CD4-positive, alpha-beta T cell treated with Interleukin-4 for 1 hour (primary cell): Measurements from ENCODE around the gene GALNT15.

Experiments used
- DNase-seq, 2 donors: peaks; one replicate each; pipeline ENCODE4 v3.0.0-alpha.2; 2020 to 2022

The GALNT15 gene

DNA sequence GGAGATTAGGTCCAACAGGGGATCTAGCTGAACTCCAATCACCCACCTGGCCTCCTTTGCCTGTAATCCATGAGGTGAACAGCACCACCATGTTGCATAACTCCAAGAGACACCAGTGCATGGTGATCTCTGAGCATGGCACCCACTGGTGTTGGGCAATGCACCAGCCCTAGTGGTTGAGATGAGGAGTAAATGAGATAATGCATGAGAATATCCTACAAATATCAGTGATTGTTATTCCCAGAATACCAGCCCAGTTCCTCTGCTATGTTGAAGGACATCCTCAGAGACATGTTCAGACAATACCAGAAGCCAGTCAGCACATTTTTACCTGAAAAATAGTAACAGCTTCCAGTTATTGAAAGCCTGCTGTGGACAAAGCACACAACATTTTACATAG lies 14.7 kb downstream of the GALNT15 start:
- no peak for DNase-seq

DNA sequence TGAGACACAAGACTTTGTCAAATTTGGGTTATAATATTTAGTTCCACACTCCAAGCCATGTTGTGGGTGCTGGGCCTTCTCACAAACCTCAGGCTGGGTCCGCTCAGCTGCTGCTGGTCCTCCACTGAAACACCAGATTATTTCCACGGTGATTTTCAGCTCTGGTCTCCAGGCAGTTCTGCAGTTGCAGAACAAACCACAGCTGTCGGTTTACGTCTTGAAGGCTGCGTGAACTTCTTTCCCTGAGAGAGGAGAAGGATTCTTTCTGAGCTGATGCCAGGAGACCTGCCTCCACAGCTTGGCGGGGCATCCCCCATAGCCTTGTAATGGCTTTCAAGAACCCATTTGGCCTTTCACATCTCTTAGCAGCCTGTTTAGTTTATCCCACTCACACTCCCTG lies 16.2 kb downstream of the GALNT15 start:
- no peak for DNase-seq

DNA sequence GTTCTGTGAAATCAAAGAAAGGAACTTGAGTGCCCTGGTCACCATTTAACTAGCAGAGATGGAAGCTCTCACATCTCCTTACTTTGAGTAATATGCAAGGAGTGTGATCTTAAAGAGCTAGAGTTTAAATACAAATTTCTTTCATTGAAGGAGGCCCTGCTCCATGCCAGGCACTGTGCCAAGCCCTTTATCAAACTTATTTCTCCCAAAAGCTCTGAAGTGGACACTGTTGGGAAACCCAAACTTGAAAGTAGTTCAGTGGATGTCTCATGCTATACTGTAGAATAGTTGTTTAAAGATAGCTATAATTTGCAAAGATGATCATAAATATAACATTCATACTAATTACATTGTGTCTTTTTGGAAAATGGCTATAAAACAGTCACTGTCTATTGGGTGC lies 17.1 kb downstream of the GALNT15 start:
- DNase-seq = no peak

DNA sequence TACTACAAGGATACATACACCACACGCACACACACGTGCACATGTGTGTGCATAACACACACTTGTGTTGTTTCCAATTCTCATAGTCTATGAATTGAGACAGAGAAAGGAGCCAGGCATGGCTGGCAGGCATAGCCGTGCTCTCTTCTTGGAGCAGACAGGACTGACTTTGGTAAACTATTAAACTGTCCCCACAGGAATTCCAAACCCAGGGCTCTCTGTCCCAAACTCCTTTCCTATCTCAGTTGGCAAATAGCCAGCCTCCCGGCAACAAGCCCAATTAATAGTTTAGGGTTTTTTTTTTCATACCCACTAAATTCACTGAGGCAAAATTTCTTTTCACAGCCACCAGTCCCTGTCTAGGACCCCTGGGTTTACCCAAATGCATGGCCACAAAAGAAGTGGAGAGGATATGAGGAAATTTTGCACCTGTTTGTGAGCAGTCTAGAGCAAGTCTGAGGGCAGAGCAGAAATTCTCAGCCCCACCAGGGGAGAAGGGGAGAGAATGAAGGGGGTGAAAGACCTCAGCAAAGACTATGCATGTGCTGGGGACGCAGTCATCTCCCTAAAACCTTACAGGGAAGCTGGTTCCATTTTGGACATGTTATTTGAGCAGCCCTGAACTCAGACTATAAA lies 17.8 kb downstream of the GALNT15 start:
- DNase-seq = no peak

DNA sequence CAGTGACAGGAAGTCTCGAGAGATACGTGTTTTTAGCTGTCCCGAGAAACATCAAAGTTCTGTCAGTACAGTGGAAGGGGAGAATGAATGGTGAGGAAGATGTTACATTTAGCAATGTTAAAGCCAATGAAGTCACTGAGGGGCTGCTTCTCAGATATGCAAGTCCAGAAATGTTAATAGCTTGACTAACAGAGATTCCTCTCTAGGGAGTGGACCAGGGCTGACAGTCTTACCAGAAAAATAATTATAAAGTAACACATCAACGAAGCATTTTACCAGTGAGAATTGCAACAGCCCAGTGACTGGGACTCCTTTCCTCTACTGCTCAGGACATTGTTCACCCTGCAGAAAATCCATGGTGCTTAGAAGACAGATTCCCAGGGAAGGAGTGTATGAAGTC lies 23.9 kb downstream of the GALNT15 start:
- no peak for DNase-seq

DNA sequence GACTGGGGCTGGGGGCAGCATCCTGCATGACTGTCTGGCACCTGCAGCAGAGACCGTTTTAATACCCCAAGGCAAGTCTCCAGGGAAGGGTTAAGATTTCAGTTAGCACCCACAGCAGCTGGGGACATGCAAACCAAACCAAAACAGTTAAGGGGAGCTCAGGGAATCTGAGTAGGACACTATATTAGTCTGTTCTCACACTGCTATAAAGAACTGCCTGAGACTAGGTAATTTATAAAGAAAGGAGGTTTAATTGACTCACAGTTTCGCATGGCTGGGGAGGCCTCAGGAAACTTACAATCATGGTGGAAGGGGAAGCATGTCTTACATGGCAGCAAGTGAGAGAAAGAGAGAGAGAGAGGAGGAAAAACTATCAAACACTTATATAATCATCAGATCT lies 25.3 kb downstream of the GALNT15 start:
- DNase-seq = no peak

DNA sequence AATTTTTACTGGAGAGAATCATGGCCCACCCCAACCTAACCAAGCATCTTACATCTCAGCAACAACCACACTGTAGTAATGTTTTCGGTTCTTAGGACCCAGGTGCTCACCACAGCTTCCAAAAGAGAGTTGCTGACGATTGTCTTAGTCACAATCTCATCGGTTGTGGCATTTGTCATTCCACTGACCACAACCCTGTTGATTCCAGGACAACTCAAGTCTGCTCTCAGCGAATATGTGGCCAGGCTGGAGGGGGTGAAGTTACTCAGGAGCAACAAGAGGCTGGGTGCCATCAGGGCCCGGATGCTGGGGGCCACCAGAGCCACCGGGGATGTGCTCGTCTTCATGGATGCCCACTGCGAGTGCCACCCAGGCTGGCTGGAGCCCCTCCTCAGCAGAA lies 25.9 kb downstream of the GALNT15 start:
- no peak for DNase-seq

DNA sequence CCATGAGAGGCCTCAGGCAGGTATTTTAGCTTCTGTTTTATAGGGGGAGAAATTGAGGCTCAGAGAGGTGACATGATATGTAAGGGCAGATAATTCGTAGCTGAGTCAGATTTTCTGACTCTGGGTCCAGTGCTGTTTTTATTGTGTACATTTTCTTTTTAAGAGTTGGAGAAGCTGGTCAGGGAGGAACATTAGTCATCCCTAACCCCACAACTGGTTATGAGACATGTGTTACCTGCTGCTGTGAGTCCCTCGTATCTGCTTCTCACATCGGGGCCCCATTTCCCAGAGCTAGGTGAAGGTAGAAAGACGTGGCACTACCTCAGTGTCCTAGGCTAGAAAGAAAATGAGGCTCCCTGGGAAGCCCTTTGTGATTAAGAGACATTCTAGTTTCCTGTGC lies 28.6 kb downstream of the GALNT15 start:
- DNase-seq = no peak

DNA sequence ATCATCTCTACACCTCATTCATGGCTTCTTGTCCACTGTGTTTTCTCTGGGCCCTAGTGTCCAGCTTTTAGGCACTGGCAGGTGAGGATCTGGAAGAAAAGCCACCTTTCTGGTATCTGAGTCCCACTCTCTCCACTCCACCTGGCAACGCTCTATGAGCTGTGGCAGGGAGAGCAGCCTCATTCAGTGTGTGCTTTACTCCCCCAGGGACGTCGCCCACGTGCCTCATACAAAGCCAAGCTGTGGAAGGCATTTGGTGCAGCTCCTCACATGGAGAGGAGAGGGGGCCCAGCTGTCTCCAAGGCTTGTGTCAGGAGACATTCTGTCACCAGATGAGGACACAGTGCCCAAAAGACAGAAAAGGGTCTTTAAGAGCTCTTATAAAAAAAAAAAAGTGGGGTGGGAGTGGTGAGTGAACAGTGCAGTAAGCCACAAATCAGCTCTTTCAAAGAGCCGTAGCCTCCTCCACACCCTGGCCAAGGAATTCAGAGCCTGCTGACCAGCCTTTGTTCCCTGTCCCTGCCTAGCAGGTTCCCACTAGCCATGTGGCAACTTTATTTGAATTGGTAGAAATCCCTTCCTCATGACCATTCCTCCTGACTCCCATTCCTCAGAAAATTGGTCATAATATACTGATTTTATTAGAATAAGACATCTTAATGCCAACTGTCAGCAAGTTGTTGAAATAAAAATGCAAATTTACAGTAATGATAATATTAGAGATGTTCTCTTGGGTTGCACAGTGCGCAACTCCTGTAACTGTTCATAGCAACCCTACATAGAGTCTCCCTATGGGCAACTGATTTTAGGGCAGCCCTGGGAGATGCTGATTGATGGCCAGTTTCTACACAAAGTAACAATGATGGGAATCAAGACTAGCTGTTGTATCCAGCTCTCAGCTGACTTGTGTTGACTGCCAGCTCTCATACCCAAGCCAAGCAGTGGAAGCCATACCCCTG lies 29.5 kb downstream of the GALNT15 start:
- DNase-seq = no peak

DNA sequence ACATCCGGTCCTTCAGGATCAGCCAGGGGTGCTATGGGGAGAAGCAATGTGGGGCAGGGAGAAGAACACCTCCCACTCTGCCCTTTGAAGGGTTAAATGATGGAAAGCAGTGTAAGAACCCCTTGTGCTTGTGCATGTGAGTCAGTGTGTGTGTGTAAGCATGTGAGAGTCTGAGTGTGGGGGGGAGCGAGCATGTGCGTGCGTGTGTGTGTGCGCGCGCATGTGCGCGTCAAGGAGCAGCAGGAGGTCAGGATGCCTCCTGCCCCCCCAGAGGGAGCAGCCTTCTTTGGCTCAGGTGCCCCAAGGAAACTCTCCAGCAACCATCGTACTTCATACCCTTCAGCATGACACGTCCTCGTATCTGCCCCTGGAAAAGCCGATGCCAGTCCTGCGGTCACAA lies 30.3 kb downstream of the GALNT15 start:
- DNase-seq = no peak

DNA sequence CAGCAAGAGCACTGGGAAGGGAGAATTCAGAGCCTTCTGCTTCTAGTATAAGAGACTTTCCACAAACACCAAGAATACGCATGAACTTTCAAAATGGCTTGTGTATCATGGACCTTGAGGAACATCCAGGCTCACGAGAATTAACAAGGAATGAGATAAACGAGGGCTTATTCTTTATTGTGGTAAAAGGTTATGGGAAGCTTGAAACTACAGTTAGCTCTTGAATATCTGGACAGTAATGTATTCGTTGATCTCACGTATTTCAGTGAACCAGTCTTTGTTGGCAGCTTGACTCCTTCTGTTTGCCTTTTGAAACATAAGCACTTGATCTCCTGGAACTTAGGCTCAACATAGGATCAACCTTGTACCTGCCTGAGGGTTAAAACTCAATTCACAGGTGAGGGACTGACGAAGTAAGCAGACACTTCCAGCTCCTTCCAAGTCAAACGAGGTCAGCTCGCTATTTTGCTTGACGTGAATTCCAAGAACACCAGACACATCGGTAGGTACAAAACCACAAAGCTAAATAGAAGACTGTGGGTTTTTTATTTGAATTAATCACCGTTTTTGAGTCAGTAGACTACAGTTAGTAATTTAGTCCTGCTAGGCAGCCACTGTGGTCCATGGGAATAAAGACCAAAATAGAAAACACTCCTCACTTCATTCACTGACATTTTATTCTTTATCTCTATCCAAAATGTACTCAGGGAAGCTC lies 30.8 kb downstream of the GALNT15 start:
- DNase-seq = no peak

DNA sequence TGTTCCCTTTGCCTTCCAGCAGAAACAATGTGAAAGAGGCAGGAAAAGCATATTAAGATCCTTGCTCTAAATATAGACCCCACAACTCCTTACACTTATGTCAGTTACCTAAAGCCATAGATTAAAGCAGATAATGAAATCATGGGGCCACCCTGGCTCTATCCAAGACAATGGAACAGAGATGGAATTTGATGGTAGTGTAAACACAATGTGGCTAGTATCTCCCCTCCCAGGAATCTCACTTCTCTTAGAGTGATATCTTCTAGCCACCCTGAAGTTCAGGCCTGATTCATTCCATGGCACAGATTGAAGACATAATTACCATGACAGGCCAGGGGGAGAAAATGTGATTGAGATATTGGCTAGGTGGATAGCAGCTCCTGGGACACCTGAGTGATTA lies 32.6 kb downstream of the GALNT15 start:
- DNase-seq = no peak

DNA sequence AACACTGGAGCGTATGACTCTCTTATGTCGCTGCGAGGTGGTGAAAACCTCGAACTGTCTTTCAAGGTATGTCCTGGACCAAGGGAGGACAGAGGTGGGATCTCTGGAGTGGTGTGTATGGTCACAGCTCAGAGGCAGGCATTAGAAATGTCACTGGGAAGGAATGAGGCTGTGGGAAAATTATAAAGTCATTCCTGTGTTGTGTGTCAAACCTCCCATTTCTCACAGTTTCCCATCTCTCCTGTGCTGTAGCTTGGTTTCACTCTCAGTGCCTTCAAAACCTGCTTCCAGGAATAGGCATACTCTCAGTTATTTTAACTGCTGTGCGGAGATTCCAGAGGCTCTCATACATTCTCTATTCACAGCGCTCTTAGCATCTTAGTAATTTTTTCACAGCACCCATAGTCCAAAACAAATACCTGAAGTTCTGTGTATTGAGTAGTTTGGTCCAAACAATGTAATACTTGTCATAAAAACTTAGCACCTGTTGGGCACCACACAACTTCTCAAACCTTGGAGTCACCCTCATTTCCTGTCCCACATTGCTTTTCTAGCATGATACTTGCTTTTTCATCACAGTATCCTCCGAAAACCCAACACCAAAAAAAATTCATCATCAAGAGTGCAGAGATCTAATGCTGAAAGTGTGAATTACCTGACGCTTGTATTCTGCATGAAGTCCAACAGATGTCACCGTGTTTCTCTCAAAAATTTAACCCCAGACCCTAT lies 36.9 kb downstream of the GALNT15 start:
- no peak for DNase-seq

DNA sequence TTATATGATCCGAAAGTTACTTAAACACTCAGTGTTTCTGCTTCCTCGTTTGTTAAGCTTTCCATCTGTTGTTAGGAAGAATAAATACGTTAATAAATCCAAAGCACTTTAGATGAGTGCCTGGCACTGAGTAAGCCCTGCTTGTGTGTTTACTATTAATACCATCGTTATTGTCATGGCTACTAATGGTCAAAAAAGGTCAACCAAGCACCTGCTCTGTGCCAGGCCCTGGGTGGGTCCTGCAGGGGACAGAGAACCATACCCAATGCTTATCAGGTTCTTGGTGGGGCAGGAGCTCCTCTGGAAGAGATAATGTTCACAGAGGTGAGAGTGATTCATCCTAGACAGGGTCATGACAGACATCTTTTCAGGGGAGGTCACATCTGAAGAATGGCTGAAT lies 39.9 kb downstream of the GALNT15 start:
- no peak for DNase-seq

DNA sequence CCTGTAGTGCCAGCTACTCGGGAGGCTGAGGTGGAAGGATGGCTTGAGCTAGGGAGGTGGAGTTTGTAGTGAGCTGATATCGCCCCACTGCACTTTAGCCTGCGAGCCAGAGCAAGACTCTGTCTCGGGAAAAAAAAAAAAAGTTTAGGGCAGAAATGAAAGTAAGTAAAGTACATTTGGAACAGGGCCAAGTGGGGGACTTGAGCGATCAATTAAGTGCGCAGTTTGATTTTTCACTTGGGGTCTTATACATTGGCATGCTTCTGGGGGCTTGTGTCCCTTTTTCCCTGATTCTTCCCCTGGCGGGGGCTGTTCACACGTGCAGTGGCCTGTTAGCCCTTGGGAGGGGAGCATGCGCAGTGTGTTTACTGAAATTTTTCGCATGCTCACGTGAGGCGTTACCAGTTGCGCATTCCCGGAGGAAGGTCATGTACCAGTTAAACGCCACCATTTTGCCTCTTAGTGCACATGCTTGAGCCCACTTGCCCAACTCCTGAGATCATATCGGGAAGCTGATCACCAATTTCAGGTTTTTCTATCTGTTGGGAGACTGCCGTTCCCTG lies 42.0 kb downstream of the GALNT15 start:
- DNase-seq = no peak

DNA sequence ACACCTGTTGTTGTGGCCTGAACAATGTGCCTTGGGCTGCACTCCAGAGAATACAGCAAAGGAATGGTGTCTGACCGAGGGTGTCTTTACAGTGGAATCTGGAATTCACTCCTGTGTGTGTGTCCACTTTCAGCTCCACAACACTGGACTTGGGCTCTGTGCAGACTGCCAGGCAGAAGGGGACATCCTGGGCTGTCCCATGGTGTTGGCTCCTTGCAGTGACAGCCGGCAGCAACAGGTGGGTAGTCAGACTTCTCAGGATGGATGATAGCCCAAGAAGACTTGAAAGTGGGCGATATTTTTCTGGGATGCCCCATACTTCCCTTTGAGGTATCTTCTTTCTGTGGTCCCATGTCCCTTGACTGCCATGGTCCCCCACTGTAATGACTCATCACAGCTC lies 45.3 kb downstream of the GALNT15 start:
- DNase-seq = no peak

DNA sequence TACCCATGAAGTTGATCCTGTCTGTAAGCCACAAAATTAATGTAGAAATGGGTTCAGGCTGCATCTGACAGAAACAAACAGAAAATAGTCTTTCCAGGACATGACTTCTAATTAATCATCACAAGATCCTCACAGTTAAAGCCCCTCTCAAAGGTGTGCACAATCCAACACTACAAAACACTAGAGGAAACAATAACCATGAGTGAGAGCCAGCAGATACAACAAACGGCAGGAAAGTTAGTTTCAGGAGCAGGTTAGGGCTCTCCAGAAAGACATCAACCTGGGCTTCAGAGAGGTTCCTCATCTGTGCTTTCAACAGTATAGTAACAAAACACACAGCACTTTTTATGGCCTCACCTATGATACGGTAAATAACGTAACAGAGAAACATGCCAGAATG lies 47.5 kb downstream of the GALNT15 start:
- DNase-seq = no peak

DNA sequence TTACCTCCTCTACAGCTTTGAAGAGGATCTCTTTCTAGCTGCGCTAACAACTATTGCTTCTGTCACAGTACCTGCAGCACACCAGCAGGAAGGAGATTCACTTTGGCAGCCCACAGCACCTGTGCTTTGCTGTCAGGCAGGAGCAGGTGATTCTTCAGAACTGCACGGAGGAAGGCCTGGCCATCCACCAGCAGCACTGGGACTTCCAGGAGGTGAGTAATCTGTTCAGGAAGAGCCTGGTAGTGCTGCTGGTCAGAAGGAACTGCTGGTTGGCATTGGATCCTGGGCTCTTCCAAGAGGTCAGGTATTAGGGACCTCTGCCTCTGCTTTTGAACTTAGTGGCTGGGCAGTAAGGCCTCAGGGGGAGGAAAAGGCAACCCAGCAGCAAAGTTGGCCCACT lies 48.1 kb downstream of the GALNT15 start:
- no peak for DNase-seq

DNA sequence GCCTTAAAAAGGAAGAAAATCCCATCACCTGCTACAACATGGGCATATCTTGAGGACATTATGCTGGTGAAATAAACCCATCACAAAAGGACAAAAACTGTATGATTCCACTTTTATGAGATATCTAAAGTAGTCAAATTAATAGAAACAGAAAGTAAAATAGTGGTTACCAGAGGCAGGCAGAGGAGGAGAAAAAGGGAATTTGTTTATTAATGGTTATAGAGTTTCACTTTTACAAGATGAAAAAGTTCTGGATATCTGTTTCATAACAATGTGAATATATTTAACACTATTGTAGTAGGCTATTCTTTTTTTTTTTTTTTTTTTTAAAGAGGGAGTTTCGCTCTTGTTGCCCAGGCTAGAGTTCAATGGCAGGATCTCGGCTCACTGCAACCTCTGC lies 49.8 kb downstream of the GALNT15 start:
- DNase-seq = no peak

DNA sequence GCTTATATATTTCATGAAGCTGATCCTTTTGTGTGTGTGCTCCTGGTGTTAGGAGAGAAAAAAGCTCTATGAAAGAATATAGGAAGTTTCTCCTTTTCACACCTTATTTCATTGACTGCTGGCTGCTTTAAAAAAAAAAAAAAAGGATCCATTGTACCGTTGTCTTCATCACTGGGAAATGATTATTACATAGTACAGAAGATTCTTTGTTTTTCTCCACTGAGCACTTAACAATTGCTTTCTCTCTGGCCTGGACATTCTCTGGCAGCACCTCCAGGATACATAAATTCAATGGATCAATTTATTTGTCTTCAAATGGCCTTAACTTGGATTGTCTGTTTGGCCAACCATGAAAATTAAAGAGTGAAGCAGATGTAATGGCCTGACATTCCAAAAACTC lies 53.1 kb downstream of the GALNT15 start:
- no peak for DNase-seq

DNA sequence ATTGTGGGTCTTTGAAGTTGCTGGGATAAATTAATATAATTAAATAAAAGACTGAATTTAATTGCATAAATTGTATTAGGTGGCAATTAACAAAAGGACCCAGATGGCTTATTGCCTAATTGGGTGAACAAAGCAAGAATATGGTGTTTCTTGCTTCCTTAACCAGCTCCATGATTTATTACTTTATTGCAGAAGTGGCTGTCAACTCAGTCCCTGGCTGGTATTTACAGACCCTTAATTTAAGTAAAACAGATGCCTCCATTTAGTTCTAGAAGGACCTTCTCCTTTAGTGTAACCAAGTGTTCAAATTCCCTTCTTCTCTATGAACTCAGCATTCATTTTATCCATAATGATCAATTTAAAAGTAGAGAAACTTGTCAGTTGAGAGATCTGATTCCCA lies 55.2 kb downstream of the GALNT15 start:
- no peak for DNase-seq

DNA sequence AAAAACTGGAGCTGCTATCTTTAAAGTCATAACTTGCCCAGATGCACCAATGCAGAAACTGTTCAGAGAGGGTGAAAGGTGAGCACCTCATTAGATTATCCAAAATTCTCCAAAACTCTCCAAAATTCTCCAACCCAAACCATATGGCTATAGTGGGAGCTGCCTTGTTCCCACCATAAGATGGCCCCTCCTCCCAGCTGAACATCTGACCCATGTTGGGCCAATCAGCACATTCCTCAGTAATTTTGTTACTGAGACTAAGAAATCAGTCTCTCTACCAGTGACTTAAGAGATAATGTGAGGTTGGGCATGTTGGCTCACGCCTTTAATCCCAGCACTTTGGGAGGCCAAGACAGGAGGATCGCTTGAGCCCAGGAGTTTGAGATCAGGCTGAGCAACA lies 57.5 kb downstream of the GALNT15 start:
- DNase-seq = no peak

DNA sequence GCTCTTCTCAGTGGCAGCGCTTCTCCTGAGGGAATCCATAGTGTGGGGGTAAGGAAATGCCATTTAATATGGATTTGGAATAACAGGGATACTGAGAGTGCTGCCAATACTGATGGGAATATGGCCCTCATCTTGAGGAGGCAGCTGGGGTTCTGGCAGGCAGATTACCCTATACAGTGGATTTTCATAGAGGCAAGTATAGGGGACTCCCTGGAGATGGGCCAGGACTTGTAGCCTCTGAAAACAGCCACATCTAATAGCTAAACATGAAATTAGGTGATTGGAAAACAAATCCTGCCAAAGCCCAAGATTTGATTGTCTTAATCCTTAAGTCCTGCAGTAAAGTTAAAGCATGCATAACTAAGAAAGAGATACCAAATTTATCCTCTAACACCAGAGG lies 59.3 kb downstream of the GALNT15 start:
- no peak for DNase-seq
